GM21447 (cell line): ENCODE data around the gene NCKAP5.

Experiments
- ATAC-seq: cut with Tn5 transposase; IDR thresholded peaks from one replicate; pipeline ENCODE4 v1.9.1; 2021; ENCODE audit not compliant: unreplicated experiment

Gene NCKAP5

DNA sequence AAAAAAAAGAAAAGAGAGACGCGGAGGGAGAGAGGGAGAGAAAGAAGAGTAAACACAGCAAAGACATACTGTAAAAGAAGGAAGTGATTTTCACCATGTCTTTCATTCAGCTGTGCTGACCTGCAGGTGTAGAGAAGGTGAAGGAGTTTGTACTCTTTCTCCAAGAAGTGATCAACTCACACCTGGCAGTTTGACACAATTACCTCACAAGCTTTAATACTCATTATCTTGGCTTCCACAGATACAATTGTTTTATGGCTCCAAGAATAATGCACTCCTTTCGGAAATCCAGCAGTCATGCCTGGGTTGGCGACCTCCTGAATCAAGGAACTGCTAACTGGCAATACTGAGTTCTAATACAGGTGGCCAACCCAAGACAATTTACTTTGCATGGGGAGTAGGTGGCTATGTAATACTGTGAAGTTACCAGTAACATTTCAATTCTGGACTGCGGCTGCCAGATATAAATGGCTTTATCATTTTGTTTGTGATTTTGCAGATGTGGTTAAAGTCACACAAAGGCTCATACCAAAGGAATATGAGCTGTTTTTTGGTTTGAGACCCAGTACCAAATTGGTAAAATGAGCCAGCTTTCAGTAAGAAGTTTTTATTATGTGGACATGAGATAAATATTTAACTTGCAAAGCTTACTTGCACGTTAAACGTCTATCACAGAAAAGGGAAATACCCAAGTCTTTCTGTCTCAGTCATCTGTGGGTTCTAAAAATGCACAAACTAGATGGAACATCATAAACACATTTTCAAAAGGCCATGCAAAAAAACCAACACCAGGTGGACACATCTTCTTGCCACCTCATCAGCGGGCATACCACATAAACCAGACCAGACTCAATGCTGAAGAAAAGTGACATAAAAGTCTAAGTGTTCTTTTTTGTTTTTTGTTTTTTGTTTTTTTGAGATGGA lies 69.3 kb downstream of the NCKAP5 start:
- peak; percentile 72 for ATAC-seq

DNA sequence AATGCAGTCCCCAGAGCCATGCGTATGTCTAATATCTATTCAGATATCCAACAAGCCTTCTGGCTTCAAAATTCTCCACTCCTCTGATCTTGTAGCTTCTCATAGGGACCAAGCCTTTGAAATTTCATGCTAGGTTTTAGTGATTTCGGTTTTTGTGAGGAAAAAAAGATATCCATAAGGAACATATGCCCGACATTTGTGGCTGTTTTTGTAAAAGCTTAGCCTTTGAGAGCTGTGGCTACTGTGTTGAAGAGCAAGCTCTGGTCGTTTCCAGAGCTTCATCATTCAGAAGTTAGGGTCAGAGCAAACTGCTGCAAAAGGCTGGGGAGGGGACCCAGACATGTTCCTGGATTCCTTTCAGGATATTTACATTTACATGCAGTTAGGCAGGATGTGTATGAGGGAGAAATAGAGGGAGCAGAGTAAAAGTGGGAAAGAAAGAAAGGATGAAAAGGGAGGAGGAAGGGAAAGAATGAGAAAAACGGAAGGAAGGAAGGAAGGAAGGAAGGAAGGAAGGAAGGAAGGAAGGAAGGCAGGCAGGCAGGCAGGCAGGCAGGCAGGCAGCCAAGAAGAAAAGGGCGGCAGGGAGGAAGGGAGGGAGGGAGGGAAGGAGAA lies 70.2 kb downstream of the NCKAP5 start:
- no peak for ATAC-seq

DNA sequence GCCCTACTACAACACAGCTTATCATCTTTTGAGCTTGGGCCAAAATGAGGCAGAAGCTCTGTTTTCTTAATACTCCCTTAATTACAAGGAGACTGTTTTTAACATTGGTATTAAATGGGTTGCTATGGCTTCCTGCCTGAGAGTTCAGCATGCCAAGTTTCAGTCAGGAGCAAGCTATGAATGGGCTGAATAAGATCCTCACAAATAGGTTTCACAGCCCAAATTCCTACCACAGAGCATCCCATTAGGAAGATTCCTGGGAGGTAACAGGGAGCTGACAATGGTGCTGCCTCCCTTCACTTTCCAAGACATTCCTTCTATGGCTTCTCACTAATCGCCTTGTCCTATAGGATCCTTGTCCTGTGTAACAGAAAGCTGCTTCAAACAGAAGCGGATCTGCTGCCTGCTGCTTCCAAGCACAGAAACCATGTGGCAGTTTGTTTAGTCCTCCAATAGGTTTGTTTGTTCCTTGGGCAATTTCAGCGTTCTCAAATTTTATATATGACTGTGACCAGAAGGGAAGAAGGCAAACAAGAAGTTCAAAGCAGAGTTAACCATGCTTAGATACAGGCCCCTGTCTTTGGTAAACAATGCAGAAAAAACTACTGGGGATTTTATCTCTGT lies 70.9 kb downstream of the NCKAP5 start:
- no peak for ATAC-seq

DNA sequence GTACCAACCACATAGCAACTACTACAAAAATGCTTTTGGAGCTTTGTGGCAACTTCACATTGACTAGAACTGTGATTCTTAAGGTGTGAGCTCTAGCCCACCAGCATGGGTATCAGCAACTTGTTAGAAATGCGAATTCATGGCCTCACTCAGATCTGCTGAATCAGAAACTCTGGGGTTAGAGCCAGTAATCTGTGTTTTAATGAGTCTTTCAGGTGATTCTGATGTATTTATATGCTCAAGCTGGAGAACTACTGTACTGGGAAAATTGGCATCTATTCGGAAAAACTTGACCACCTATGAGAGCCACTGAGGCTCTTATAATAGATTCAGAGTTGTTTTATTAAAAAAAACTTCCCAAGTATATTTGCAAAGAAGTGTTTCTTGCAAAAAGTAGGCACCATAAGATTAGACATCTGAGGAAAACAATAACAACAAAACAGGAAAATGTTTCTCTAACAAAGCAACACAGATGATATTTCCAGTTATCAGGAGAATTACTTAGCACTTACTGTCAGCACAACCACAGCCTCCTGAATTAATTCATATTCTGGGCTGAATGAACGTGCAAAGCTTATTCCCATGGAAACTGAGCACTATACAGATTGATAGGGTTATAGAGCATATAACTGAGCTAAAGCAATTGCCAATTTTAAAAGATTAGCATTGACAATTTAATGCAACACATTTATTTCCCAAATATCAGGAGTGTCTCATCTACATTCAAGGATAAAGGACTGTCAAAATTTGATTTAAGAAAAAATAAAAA lies 71.6 kb downstream of the NCKAP5 start:
- ATAC-seq: no peak

DNA sequence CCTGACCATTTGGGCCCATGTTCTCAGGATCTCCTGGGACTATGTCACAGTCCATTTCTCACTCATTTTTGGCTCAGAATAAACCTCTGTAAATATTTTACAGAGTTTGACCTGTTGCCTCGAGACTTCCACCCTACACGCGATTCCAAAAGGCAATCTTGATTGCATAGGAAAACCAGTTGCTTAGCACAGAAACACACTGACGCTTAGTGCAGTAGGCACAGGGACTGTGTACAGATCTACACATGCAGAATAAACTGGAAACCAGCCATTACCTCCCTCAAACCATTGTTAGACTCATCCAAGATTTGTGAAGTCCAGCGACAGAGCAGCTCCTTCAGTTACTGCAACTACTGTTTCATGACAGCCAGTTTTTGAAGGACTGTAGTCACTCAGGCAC lies 73.0 kb downstream of the NCKAP5 start:
- no peak for ATAC-seq

DNA sequence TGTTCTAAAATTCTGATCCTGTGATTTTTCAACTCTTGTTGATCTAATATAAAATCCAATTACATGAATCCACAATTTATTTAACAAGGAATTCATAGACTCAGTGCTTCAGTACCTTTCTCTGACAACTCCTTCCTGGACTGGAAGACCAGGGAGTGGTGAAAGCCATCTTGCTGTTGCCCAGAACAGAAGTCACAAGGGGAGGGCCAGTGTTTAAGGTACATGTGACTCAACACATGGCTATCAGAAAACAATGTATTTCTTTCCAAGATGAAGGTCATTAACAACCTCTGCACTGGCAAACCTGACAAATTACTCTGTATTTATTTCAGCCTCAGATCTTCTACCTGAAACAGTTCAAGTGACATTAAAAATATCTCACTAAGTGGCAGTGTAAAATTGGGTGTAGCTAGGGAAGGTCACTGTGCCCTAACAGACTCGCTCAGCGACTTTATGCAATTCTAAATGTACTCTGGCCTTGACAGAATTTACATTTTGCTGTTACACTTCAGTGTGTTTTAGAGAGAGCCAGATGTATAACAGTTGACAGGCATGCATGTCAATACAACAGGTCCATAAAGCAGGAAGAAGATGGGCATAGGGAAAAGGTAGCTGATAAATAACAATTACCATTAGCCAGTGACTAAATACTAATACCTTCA lies 75.4 kb downstream of the NCKAP5 start:
- ATAC-seq: no peak

DNA sequence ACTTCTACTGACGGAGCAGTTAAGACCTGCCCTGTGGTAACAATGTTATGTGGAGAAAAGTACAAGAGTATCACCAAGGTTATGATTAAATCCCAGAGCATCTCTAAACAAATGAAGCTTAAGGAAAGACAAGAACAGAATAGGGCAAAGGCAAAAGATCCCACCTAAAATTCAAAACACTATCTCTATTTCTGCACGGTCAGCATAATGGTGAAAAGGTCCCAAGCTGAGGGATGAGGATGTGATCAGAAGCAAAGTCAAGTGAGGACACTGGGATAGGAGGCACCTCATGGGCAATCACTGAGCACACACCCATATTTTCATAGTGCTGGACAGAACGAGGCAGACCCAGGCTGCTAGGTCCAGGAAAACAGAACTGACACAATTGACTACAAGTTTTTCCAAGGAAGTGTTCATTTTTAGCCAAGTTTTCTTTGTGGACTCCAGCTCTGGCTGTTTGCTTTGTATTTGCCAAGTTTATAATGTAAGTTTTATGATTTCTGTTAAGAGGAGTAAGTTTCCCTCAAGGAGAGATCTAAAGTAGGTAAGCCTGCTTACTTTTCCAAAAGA lies 77.8 kb downstream of the NCKAP5 start:
- no peak for ATAC-seq

DNA sequence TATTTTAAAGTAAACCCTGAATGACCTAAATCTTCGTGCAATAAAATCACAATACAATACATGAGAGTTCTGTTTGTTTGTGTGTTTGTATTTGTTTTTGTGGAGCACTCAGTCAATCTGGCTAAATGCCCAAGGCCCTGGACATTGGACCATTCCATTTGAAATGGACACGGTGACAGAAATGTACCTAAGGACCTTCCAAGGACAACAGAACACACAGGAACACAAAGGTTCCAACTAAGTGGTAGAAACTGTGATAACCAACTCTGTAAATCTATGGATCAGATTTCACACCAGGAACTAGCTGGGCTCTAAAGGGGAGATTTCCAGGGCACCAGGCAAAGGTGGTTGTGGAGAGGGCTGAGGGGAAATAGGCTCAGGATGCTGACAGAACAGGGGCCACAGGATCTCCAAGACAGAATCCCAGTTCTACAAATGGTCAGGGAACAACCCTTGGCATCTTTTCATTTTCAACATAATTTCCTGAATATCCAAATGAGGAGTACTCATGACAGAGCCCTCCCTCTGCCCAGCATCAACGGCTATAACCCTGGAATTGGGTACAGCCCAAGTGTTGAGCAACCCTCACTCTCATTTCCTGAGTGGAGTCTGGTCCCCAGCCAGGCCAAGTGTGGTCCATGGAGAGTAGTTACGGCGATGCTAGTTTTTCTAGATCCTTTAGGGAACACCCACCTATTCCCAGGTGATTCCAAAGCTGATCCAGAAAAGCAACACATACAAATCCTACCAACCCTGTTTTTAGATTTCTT lies 78.4 kb downstream of the NCKAP5 start:
- ATAC-seq: no peak

DNA sequence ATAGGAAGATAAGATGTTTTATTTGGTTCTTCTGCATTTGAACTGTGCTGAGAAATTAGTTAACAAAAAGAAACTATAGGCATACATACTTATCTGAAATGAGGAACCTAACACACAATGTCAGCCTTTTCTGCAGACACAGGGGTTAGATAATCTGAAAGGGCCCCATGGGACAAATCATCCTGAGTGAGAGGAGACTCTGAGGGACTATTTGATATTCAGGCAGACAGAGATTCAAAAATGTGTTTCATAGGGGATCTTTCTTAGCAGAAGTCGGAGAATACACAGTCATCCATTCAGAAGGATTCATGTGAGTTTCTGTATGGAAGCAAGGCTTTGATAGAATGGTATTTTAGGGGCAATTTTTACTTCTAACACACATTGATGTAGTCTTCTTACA lies 79.1 kb downstream of the NCKAP5 start:
- no peak for ATAC-seq

DNA sequence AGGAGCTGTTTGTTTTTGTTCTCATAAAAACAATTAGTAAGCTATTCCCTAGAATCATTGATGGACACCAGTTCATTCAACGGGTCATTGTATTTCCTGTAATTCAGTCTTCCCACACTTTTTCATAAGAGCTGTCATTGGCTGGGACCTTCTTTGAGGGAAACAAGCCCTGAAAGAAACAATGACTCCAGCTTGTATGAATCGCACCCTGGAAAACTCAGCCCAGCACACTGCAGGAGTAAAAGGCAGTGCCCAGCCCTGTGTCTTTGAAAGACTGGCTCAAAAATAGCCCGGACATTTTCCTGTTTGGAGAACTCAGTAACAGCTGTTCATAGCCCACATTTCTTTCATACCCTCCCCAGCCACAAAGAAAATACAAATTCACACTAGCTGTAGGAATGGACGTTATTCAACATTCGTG lies 81.5 kb downstream of the NCKAP5 start:
- no peak for ATAC-seq

DNA sequence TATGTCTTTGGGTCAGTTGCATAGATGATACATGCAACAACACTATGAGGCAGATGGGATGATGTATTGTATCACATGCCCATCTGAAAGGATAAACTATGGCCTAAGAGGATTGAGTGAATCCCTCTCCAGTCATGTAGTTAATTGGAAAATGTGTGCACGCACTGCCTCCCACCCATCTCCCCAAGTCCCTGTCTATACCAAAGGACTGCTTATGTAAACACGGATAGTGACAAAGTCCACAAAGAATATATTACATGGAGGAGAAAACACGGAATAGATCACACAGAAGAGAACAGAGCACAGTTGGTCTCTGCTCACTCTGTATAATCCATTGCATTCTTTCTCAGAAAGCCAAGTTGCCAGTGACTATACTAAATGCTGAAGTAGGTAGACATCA lies 82.4 kb downstream of the NCKAP5 start:
- no peak for ATAC-seq

DNA sequence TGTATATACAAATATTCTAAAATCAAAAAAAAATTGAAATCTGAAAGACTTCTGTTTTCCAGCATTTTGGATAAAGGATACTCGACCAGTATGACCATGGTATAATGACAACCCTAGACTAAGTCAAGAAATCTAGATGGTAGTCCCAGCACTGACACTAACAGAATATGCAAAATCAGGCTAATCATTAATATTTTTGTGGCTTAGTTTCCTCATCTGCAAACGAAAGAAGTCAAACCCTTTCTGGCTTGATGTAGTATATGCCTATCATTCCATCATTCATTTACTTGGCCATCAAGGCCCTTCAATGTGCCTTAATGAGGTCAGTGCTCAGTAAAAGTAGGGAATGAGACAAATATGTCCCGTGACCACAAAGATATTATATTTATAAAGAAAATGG lies 83.5 kb downstream of the NCKAP5 start:
- ATAC-seq: no peak

DNA sequence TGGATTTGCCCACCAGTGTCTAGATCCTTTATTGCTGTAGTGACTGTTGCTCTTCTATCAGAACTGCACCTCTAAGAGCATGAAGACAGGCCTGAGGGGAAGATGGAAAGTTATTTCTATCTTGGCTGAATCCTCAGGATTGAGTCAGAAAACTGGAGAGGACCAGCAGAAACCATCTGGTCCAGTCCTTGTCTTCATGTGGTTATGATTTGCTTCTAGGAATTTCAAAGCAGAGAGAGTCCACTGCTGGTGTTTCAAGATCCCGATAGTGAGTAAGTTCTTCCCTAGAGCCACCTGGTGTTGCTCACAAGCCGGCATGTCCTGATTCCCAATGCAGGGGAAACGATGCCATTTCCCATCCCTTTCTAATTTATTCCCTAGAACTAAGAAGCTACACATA lies 84.2 kb downstream of the NCKAP5 start:
- no peak for ATAC-seq

DNA sequence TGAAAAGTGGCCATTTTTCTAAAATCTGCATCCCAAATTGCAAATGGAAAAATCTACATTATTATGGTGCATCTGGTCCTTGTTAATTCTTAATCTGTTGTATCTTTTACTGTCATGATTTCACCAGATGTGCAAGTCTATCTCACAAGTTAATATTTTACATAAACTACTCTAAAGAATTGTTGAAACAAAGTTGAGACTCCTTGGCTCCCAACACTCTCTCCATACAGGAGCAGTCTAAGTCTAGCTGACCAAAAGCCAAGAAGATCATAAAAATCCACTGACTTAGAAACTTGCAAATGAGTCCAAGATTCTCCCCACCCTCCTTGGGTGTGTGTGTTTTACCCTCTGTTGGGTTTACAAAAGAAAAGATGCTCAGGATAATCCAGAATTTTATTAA lies 85.1 kb downstream of the NCKAP5 start:
- ATAC-seq: no peak

DNA sequence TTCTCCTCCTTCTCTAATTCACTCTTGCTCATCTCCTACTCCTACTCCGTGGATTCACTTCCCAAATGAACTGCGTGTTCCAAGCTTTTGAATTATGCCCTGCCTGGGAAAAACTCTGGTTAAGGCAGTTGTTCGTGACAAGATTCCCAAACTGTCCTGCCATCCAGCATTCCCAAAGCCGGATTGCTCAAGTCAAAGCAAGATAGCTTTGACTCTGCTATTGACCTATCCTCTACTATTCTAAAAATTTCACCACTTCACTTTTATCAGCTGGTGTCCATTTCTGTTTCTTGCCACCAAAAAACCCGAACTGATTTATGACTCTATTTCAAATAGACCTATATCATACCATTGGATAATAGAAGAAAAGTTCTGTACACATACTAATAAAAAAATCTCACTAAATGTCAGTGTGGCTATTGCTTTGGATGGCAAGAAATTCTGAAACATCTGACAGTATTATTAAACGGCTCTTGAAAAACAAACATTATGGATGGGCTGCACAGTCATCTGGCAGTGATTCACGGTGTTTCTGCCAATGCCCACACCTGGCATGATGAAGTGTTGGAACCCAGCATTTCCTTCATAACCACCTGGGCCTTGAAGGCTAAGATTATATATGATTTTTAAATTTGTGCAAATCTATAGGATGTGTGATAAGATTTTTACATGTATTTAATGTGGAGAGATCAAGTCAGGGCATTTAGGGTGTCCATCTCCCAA lies 87.4 kb downstream of the NCKAP5 start:
- ATAC-seq: no peak

DNA sequence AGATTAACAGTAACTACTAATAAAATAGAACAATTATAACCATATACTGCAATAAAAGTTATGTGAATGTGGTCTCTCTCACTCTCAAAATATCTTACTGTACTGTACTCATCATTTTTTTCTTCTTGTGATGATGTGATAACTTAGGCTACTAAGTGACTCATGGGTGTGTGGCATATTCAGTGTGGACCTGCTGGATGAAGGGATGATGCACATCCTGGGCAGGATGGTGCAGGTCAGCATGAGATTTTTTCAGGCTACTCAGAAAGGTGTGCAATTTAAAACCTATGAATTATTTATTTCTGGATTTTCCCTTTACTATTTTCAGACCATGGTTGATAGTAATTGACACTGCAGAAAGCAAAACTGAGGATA lies 90.7 kb downstream of the NCKAP5 start:
- ATAC-seq: no peak

DNA sequence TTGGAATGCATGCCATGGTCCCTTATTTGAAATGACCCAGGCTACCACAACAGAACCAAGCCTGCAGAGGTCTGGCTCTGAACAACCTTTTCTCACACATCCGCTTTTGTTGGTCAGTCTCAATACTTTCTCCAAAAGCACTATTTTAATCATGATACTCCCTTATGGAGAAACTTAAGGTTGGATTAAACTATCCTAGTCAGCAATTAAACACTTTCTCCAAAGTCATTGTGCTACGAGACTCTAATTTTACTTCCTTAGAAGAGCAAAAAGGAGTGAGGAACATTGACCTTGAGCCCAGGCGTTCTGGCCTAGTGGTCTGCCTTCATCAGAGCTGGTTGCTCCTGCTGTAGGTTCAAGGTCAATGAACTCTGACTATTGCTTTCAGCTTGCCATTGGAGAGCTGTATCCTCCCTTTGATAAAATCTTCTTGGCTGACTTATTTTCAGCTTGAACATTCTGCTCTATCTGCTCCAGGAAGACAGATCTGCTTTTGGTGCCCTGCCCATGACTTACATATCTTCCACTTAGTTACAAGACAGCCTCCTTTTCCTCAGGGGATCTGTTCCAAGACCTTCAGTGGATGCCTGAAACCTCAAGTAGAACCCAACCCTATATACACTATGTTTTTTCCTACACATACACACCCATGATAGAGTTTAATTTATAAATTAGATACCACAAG lies 91.2 kb downstream of the NCKAP5 start:
- no peak for ATAC-seq

DNA sequence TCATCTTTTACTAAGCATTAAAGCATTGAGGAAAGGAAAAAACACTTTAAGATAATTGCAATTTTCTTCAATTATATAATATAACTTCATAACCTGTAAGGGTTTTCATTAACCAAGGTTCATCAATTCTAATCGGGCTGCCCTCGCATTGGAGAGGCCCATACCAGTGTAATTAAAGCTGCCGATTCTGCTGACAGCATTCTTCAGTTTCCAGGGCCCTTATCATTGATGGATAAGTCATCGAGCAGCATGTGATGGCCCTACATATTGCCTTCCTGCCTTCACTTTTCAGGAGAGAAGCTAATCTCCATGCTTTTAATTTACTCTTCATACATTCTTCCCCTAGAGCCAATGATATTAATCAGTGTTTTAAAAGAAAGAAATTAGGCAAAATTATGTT lies 92.0 kb downstream of the NCKAP5 start:
- no peak for ATAC-seq

DNA sequence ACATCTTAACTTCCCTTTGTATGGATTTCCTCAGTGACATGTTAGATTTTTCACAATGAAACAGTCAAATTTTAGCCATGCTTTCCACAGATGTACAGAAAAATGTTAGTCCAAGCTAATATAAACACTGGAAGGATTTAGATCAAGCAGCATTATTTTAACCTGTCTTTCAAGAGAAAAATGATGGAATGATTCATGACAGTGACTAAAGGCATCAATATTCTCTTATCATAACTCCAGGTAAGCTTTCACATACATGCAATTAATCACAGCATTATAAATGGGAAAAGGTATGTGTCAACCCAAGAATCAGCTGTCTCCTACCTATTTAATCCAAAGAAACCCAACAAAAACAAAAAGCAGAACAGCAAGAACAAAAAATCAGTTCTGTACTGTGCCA lies 92.7 kb downstream of the NCKAP5 start:
- no peak for ATAC-seq
